Activated CD8-positive, alpha-beta memory T cell treated with anti-CD3 and anti-CD28 coated beads for 4 hours (primary cell): ENCODE data around the gene KRTAP4-6.
"Not testable (repeated sequence)": the region's sequence is repeated elsewhere in the genome, so short reads cannot be mapped to it uniquely, and the experiment has no call there.

Experiments
- DNase-seq, 2 donors: peaks; one replicate each; pipeline ENCODE4 v3.0.0-alpha.2; 2020; ENCODE audit warnings: low read depth in 2 of 2

KRTAP4-6 gene

GRCh38 chr17:41140360-41141131 lies at the start of gene KRTAP4-6:
KRTAP4-6 (minus strand) TSS chr17:41140544; CDS start chr17:41140487, 57 bp downstream.
- DNase-seq: no peak

DNA sequence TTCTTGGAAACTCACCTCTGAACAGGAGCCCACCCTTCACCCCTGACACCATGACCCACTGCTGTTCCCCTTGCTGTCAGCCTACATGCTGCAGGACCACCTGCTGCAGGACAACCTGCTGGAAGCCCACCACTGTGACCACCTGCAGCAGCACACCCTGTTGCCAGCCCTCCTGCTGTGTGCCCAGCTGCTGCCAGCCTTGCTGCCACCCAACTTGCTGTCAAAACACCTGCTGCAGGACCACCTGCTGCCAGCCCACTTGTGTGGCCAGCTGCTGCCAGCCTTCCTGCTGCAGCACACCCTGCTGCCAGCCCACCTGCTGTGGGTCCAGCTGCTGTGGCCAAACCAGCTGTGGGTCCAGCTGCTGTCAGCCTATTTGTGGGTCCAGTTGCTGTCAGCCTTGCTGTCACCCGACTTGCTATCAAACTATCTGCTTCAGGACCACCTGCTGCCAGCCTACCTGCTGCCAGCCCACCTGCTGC lies 49.5 kb upstream of the KRTAP4-6 start, which contains the start of gene KRTAP9-1:
Gene KRTAP9-1, plus strand, starts transcription at position 51 of the 482 bp plus-strand sequence. Its CDS starts 0 bp downstream, at position 51.
- DNase-seq: not testable (repeated sequence)

DNA sequence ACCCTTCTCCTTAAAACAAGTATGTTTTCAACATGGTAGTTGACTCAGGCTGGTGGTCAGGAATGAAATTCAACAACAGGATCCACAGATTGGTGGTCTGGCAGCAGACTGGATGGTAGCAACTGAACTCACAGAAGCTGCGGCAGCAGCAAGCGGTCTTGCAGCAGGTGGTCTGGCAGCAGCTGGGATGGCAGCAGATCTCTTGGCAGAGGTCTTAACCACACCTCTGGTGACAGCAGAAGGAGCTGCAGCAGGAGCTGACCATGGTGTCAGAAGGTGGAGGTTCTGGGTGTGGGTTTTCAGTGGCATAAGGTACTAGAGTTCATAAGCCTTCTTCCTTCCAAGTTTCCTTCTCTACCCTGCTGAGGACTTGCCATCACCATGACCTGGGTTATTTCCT lies 46.5 kb upstream of the KRTAP4-6 start:
- DNase-seq: no peak

- DNase-seq: no peak
Observed at GRCh38 chr17:41185001-41185400, 44.7 kb upstream of the KRTAP4-6 start.

DNA sequence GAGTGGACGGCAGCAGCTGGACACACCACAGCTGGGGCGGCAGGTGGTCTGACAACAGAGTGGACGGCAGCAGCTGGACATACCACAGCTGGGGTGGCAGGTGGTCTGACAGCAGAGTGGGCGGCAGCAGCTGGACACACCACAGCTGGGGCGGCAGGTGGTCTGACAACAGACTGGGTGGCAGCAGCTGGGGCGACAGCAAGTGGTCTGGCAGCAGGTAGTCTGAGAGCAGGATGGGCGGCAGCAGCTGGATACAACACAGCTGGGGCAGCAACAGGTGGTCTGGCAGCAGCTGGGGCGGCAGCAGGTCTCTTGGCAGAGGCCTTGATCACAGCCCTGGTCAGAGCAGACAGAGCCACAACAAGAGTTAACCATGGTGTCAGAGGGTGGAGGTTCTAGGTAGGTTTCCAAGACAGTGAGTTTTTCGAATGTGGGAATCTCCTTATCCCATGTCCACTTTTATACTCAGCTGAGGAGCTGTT lies 44.2 kb upstream of the KRTAP4-6 start, which contains the start of gene KRTAP4-1:
Gene KRTAP4-1, minus strand, starts transcription at position 432 of the 482 bp plus-strand sequence. Its CDS starts 57 bp downstream, at position 375.
- no peak for DNase-seq

- DNase-seq: no peak
Observed at GRCh38 chr17:41178843-41179616, 38.7 kb upstream of the KRTAP4-6 start.

DNA sequence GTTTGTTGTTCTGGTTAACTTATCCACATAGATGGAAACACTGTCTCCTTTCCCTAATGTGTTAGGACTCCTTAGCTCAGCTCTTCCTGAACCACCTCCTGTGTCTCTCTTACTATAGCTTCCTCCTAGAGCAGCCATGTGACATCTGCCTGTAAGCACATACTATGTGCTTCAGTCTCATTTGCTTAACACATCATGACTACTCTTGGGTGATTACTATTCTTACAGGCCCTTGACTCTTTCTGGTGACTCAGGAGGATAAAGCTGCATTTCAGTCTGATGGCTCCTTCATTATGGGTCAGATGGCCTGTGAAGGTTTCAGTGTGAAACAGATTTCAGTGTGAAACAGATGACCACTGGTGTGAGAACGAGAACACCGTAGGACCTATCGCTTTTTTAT lies 38.0 kb upstream of the KRTAP4-6 start:
- no peak for DNase-seq

DNA sequence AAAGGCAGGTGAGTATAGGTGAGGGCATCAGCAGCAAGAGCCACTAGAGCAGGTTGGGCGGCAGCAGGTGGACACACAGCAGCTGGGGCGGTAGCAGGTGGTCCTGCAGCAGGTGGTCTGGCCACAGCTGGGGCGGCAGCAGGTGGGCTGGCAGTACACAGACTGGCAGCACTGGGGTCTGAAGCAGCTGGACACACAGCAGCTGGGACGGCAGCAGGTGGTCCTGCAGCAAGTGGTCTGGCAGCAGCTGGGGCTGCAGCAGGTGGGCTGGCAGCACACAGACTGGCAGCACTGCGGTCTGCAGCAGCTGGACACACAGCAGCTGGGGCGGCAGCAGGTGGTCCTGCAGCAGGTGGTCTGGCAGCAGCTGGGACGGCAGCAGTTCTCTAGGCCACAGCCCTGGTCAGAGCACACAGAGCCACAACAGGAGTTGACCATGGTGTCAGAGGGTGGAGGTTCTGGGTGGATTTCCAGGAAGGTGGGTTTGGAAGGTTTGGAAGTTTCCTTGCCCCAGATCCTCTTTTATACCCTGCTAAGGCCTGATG lies 37.5 kb upstream of the KRTAP4-6 start, which contains the start of gene KRTAP4-2:
Gene KRTAP4-2, minus strand, starts transcription at position 495 of the 545 bp plus-strand sequence. Its CDS starts 57 bp downstream, at position 438.
- no peak for DNase-seq

DNA sequence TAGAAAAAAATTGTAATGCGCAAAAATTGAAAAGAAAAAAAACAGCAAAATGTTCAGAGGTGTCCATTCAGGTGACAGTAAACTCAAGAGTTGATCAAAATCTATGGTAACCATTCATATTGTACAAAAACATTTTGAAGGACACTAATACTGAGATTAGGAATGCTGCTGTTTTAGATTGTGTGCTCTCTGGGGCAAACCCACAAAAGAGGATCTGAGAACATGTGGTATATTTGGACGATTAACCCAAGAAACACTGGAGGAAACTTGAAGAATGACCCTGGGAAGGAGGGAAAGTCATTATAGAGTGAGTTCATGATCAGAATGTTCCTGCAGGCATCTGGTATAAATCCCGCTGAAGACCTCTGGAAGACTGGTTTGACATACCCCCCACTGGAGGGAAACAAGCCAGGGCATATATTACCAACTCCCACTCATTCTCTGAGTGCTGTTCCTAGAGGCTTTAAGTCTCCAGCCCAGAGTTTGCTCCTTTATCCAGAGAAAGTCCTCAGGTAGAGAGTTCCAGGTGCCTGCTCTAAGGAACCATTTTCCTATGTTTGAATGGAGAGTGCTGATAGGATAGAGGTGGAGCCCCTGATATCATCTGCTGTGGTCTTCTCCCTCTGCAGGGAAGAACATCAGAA lies 36.5 kb upstream of the KRTAP4-6 start:
- no peak for DNase-seq

- no peak for DNase-seq
Observed at GRCh38 chr17:41171886-41172285, 31.5 kb upstream of the KRTAP4-6 start.

- DNase-seq: no peak
Observed at GRCh38 chr17:41168121-41168520, 27.8 kb upstream of the KRTAP4-6 start, which contains the start of gene KRTAP4-3. KRTAP4-3 (minus strand) TSS chr17:41168221; CDS start chr17:41168172, 49 bp downstream.

DNA sequence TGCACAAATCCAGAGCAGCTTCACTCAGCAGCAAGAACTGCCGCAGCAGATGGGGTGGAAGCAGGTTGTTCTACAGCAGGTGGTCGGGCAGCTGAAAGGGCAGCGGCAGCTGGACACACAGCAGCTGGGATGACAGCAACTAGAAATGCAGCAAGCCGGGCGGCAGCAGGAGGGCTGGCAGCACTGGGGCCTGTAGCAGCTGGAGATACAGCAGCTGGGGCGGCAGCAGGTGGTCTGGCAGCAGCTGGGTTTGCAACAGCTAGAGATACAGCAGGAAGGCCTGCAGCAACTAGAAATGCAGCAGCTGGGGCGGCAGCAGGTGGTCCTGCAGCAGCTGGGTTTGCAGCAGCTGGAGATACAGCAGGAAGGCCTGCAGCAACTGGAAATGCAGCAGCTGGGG lies 27.2 kb upstream of the KRTAP4-6 start:
- DNase-seq: no peak

GRCh38 chr17:41163828-41164227 lies 23.5 kb upstream of the KRTAP4-6 start:
- DNase-seq: no peak

DNA sequence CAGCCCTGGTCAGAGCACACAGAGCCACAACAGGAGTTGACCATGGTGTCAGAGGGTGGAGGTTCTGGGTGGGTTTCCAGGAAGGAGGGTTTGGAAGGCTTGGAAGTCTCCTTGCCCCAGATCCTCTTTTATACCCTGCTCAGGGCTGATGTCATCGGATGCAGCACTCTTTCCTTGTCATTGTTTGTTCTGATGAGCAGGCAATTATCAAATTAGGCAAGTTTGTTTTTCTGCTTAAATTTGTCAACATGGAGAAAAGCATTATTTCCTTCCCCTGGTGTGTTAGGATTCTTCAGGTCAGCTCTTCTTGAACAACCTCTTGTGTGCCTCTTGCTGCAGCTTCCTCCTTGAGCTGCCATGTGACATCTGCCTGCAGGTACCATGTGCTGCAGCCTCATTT lies 20.3 kb upstream of the KRTAP4-6 start, which contains the start of gene KRTAP4-4:
Gene KRTAP4-4, minus strand, starts transcription at position 101 of the 400 bp plus-strand sequence. Its CDS starts 57 bp downstream, at position 44.
- no peak for DNase-seq

DNA sequence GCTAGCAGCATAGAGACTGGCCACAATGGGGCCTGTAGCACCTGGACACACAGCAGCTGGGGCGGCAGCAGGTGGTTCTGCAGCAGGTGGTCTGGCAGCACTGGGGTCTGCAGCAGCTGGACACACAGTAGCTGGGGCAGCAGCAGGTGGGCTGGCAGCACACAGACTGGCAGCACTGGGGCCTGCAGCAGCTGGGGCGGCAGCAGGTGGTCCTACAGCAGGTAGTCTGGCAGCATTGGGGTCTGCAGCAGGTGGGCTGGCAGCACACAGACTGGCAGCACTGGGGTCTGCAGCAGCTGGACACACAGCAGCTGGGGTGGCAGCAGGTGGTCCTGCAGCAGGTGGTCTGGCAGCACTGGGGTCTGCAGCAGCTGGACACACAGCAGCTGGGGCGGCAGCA lies 19.8 kb upstream of the KRTAP4-6 start:
- DNase-seq: not testable (repeated sequence)

DNA sequence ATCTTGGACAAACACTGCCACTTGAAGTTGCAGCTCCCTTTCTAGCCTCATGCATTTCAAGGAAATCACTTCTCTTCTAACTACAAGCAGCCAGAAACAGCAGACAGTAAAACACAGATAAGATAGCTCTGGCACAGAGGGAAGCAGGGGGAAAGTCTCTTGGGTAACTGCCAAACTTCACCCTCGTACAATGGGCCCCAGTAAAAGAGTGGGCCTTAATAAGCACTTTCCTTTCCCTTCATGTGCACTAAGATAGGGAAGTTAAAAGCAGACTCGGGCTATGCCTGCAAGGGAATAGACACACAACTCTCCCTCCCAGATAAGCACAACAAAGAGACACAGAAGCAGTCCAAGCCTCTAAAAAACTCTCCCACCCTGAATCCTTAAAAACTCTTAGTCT lies 13.5 kb upstream of the KRTAP4-6 start:
- no peak for DNase-seq

DNA sequence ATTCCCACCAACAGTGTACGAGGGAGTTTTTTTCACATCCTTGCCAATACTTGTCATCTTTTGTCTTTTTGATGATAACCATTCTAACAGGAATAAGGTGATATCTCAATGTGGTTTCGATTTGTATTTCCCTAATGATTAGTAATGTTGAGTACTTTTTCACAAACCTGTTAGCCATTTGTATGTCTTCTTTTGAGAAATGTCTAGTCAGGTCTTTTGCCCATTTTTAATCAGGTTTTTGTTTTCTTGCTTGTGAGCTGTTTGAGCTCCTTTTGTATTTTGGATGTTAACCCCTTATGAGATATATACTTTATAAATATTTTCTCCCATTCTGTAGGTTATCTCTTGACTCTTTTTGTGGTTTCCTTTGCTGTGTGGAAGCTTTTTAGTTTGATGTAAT lies 11.2 kb upstream of the KRTAP4-6 start:
- no peak for DNase-seq

GRCh38 chr17:41150026-41150425 lies 9.7 kb upstream of the KRTAP4-6 start:
- no peak for DNase-seq

DNA sequence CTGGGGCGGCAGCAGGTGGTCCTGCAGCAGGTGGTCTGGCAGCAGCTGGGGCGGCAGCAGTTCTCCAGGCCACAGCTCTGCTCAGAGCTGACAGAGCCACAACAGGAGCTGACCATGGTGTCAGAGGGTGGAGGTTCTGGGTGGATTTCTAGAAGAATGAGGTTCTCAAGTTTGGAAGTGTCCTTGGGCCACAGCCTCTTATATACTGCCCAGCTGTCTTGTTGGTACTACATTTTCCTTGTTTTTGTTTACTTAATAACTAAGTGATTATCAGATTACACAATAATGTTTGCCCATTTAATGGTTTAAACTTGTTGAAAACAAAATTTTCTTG lies 9.3 kb upstream of the KRTAP4-6 start, which contains the start of gene KRTAP4-5:
Gene KRTAP4-5, minus strand, starts transcription at position 174 of the 334 bp plus-strand sequence. Its CDS starts 58 bp downstream, at position 116.
- DNase-seq: no peak

- not testable (repeated sequence) for DNase-seq
Observed at GRCh38 chr17:41148971-41149651, 8.8 kb upstream of the KRTAP4-6 start.
